Measurements from ENCODE around the gene LYRM1. TPM values are rescaled to one million over a fixed set of nuclear protein-coding genes. Genes with fewer than 3 reads are reported as not detected.

The LYRM1 gene
- polyA plus RNA-seq, 2 of the 4 experiments (the other 2 are of a cell fraction), result 38.6 to 44.0 TPM

- CTCF ChIA-PET, result interaction anchor here (1.8 to 9.6 kb wide), 3 partner anchors 34 to 52 kb away, joined by 6 to 60 read pairs (median 7); no protein-coding TSS in a partner anchor
- Histone ChIP-seq H3K4me2 (peak overlapping the region; percentile 81), H3K4me3 (peak overlapping the region; percentile 90), H3K9me3 (no peaks in the 10 kb centered on the region), H3K27ac (peak overlapping the region; percentile 92 to 98), H3K4me1 (peaks cover 76% of the 10 kb centered on the region)
- POLR2A ChIA-PET, result interaction anchor here (1.6 to 1.7 kb wide), 2 partner anchors 18 to 53 kb away, joined by 5 to 8 read pairs; no protein-coding TSS in a partner anchor
- TF ChIP-seq HOXA7 (CRISPR knock-in tag; IDR thresholded peaks at IDR 0.05) (peak; percentile 12; the same call in 1 of the 2 replicates), HMGXB4 (CRISPR knock-in tag; IDR thresholded peaks at IDR 0.05; ENCODE audit: borderline replicate concordance) (0 out of 2 replicates have a peak, but pooled peaks have one; percentile 11), HOXB5 (CRISPR knock-in tag; IDR thresholded peaks at IDR 0.05) (0 out of 2 replicates have a peak, but pooled peaks have one; percentile 45), MYC (IDR thresholded peaks at IDR 0.05; ENCODE audit: borderline replicate concordance, low read length) (peak; percentile 81; the same call in 1 of the 2 replicates), MAX (IDR thresholded peaks at IDR 0.05) (peak; percentile 61; the same call in 1 of the 2 replicates), CHD4 (IDR thresholded peaks at IDR 0.05; ENCODE audit: borderline replicate concordance) (no peak)
- peak; percentile 52 to 57 for DNase-seq (ENCODE audit: low read depth in 1 of 2, low spot score in 1 of 2)
- FAIRE-seq, result no peak
- 56% methylated on average over 27 of the region's 27 CpGs for WGBS (ENCODE audit: missing lambda C conversion rate)
- ATAC-seq, result peak in 1 of 2 experiments; percentile 40; a peak in 3 of 6 replicates
Measured at GRCh38 chr16:20901436-20902112, 1.0 kb downstream of the LYRM1 start.

GRCh38 chr16:20902426-20902825 is 1.9 kb downstream of the LYRM1 start:
- no peak overlapping the region for H3K4me3 ChIP-seq
- H3K27ac ChIP-seq, result peak overlapping the region in 1 of 2 experiments; percentile 98; a peak in 2 of 6 replicates
- no peaks in the 10 kb centered on the region for H3K9me3 ChIP-seq
- no peak for ATAC-seq
- FAIRE-seq, result no peak
- no peak for DNase-seq (ENCODE audit: low read depth in 1 of 2, low spot score in 1 of 2)
- ChIA-PET POLR2A (interaction anchor here (1.1 kb wide), 1 partner anchor 9 kb away, joined by 3 read pairs; no protein-coding TSS in a partner anchor), CTCF (interaction anchor here (1.6 to 9.6 kb wide), 3 partner anchors 35 to 254 kb away, joined by 3 to 60 read pairs (median 7); no protein-coding TSS in a partner anchor)
- peak overlapping the region; percentile 81 for H3K4me2 ChIP-seq
- peaks cover 76% of the 10 kb centered on the region for H3K4me1 ChIP-seq
- no peak for TF ChIP-seq RCOR1 (IDR thresholded peaks at IDR 0.05; ENCODE audit: low read depth, low read length)
- TF ChIP-seq FOSB (CRISPR knock-in tag; IDR thresholded peaks at IDR 0.05), result no peak
- no peak for TF ChIP-seq EHF (CRISPR knock-in tag; IDR thresholded peaks at IDR 0.05)
- TF ChIP-seq MAX (IDR thresholded peaks at IDR 0.05), result no peak
- TF ChIP-seq CEBPB (IDR thresholded peaks at IDR 0.05), result no peak
- 95% methylated on average over 6 of the region's 6 CpGs for WGBS (ENCODE audit: missing lambda C conversion rate)

GRCh38 chr16:20903116-20903898 is 2.7 kb downstream of the LYRM1 start:
- Histone ChIP-seq H3K4me1 (peaks cover 68% of the 10 kb centered on the region), H3K4me2 (peak overlapping the region; percentile 70; the same call in 2 of the 3 replicates), H3K9me3 (no peaks in the 10 kb centered on the region), H3K27ac (peak overlapping the region in 1 of 2 experiments; percentile 77; a peak in 2 of 6 replicates), H3K4me3 (no peak overlapping the region)
- POLR2A ChIA-PET, result interaction anchor here (1.1 kb wide), 1 partner anchor 8 kb away, joined by 3 read pairs; no protein-coding TSS in a partner anchor
- CTCF ChIA-PET, result interaction anchor here (1.1 to 9.6 kb wide), 4 partner anchors 13 to 254 kb away, joined by 3 to 60 read pairs (median 5); no protein-coding TSS in a partner anchor
- TF ChIP-seq CBX2 (IDR thresholded peaks at IDR 0.05; ENCODE audit: borderline replicate concordance, low read depth) (no peak), NFE2L2 (conservative IDR thresholded peaks at IDR 0.05; ENCODE audit: low read length) (no peak)
- no peak for DNase-seq (ENCODE audit: low read depth in 1 of 2, low spot score in 1 of 2)
- no peak for ATAC-seq
- no peak for FAIRE-seq
- WGBS (ENCODE audit: missing lambda C conversion rate), result 90% methylated on average over 5 of the region's 5 CpGs
